Liver (tissue), 9 donors: ENCODE data around the gene SNRPD2. TPM values are rescaled to one million over a fixed set of nuclear protein-coding genes. Genes with fewer than 3 reads are reported as not detected.

Experiments used
- DNase-seq: peaks from one replicate; pipeline ENCODE4 v3.0.0-alpha.2; 2017; ENCODE audit warnings: low spot score
- H3K27ac ChIP-seq, 2 donors: one replicate each; pipeline ENCODE4 v1.7.0; 2013; ENCODE audit warnings: inconsistent platforms in 2 of 2, low read length in 2 of 2, control low read depth in 1 of 2, low read depth in 1 of 2, mild to moderate bottlenecking in 1 of 2
- H3K27me3 ChIP-seq, 4 donors: one replicate each; pipeline versions ENCODE4 v1.6.1 to v1.7.0; 2013; ENCODE audit warnings: low read length in 3 of 4, inconsistent platforms in 1 of 4, mild to moderate bottlenecking in 1 of 4, moderate library complexity in 1 of 4; ENCODE audit not compliant: control insufficient read depth in 4 of 4, insufficient read depth in 4 of 4
- H3K36me3 ChIP-seq, 4 donors: one replicate each; pipeline versions ENCODE4 v1.6.1 to v1.7.0; 2013; ENCODE audit warnings: low read length in 3 of 4, mild to moderate bottlenecking in 3 of 4, low read depth in 1 of 4, moderate library complexity in 1 of 4; ENCODE audit not compliant: control insufficient read depth in 4 of 4, insufficient read depth in 3 of 4
- H3K4me1 ChIP-seq, 4 donors: one replicate each; pipeline versions ENCODE4 v1.6.1 to v1.7.0; 2013; ENCODE audit warnings: low read length in 3 of 4, mild to moderate bottlenecking in 3 of 4, moderate library complexity in 1 of 4; ENCODE audit not compliant: control insufficient read depth in 4 of 4, insufficient read depth in 4 of 4
- H3K4me3 ChIP-seq, 3 donors: one replicate each; pipeline versions ENCODE4 v1.6.1 to v1.7.0; 2013; ENCODE audit warnings: low read length in 3 of 3, control low read depth in 1 of 3, low read depth in 1 of 3, mild to moderate bottlenecking in 1 of 3
- H3K9ac ChIP-seq, 2 donors: one replicate each; pipeline ENCODE4 v1.7.0; 2013; ENCODE audit warnings: low read length in 2 of 2, mild to moderate bottlenecking in 2 of 2, moderate library complexity in 2 of 2, control low read depth in 1 of 2, low read depth in 1 of 2
- H3K9me3 ChIP-seq, 4 donors: one replicate each; pipeline versions ENCODE4 v1.6.1 to v1.7.0; 2013; ENCODE audit warnings: low read length in 3 of 4; ENCODE audit not compliant: control insufficient read depth in 4 of 4
- ATF3 ChIP-seq: IDR thresholded peaks from 2 replicates; pipeline ENCODE4 v1.6.1; 2016; ENCODE audit warnings: antibody characterized with exemption
- CTCF ChIP-seq: fragments of 150-350 bp; IDR thresholded peaks from 2 replicates; pipeline ENCODE4 v1.5.1; 2017; ENCODE audit warnings: improper control_type of control experiment, low read depth, low read length; ENCODE audit not compliant: missing input control
- EGR1 ChIP-seq, 2 donors: IDR thresholded peaks; 2 replicates each; pipeline ENCODE4 v1.6.1; 2016 to 2018; ENCODE audit warnings: antibody characterized with exemption in 2 of 2, low read depth in 2 of 2
- FOXA1 ChIP-seq: IDR thresholded peaks from 2 replicates; pipeline ENCODE4 v1.6.1; 2016; ENCODE audit warnings: antibody characterized with exemption
- FOXA2 ChIP-seq: IDR thresholded peaks from 2 replicates; pipeline ENCODE4 v1.6.1; 2016; ENCODE audit warnings: antibody characterized with exemption
- GABPA ChIP-seq, 2 donors: IDR thresholded peaks in 1 of 2; conservative IDR thresholded peaks in 1 of 2; 2 replicates each; pipeline ENCODE4 v1.6.1; 2016; ENCODE audit warnings: antibody characterized with exemption in 2 of 2, mild to moderate bottlenecking in 1 of 2, moderate library complexity in 1 of 2
- HNF4A ChIP-seq, 2 donors: conservative IDR thresholded peaks; 2 replicates each; pipeline ENCODE4 v1.6.1; 2016; ENCODE audit warnings: antibody characterized with exemption in 2 of 2, mild to moderate bottlenecking in 2 of 2
- HNF4G ChIP-seq: IDR thresholded peaks from 2 replicates; pipeline ENCODE4 v1.6.1; 2016; ENCODE audit warnings: antibody characterized with exemption
- MAX ChIP-seq: IDR thresholded peaks from 2 replicates; pipeline ENCODE4 v1.6.1; 2016; ENCODE audit warnings: antibody characterized with exemption
- NR2F2 ChIP-seq: IDR thresholded peaks from 2 replicates; pipeline ENCODE4 v1.6.1; 2016; ENCODE audit warnings: antibody characterized with exemption
- RAD21 ChIP-seq, 2 donors: IDR thresholded peaks; 2 replicates each; pipeline ENCODE4 v1.6.1; 2016; ENCODE audit warnings: antibody characterized with exemption in 2 of 2, mild to moderate bottlenecking in 2 of 2
- REST ChIP-seq: IDR thresholded peaks from 2 replicates; pipeline ENCODE4 v1.6.1; 2016; ENCODE audit warnings: antibody characterized with exemption, mild to moderate bottlenecking
- RXRA ChIP-seq, 2 donors: IDR thresholded peaks; 2 replicates each; pipeline ENCODE4 v1.6.1; 2017 to 2018; ENCODE audit warnings: antibody characterized with exemption in 2 of 2, mild to moderate bottlenecking in 1 of 2
- SP1 ChIP-seq: IDR thresholded peaks from 2 replicates; pipeline ENCODE4 v1.6.1; 2018; ENCODE audit warnings: antibody characterized with exemption, mild to moderate bottlenecking
- TAF1 ChIP-seq: conservative IDR thresholded peaks from 2 replicates; pipeline ENCODE4 v1.6.1; 2016; ENCODE audit warnings: antibody characterized with exemption, mild to moderate bottlenecking
- YY1 ChIP-seq: IDR thresholded peaks from 2 replicates; pipeline ENCODE4 v1.6.1; 2016; ENCODE audit warnings: antibody characterized with exemption, mild to moderate bottlenecking
- ZBTB33 ChIP-seq: IDR thresholded peaks from 2 replicates; pipeline ENCODE4 v1.6.1; 2016; ENCODE audit warnings: antibody characterized with exemption
- WGBS: extraction: QIAGEN DNeasy Blood & Tissue Kit; methylation state at CpG from one replicate; pipeline ENCODE4 v1.1.7; 2013; 5-methylcytosine and 5-hydroxymethylcytosine counted together
- polyA plus RNA-seq, 2 donors: library from polyadenylated mRNA; stranded (reverse) in 1 of 2; unstranded in 1 of 2; fragments of 200-250 nt in 1 of 2; fragments of >200 nt in 1 of 2; fragmentation: Nextera tagmentation in 1 of 2; extraction: Ambion mirVana in 1 of 2; gene quantifications; one replicate each; pipeline versions ENCODE4 v1.2.1 to v1.2.3, GENCODE V29; 2013 to 2015
- total RNA-seq, 2 donors: library from RNA; depleted of rRNA; stranded (reverse); fragments of >200 nt; gene quantifications; one replicate each; pipeline ENCODE4 v1.2.3, GENCODE V29; 2014
- donor health status: healthy.
- donor health status: healthy.
- donor health status: healthy.
- donor health status: healthy.
- donor health status: healthy.

Gene SNRPD2
- total and polyA plus RNA-seq, 4 donors = 38.6 to 175 (median 90.5) TPM

GRCh38 chr19:45674946-45675345, 16.8 kb downstream of the SNRPD2 start:
- TF ChIP-seq NR2F2 = no peak
- no peak for TF ChIP-seq CTCF
- no peak for TF ChIP-seq ATF3
- TF ChIP-seq HNF4A (conservative IDR thresholded peaks at IDR 0.05) = no peak
- no peak for TF ChIP-seq SP1
- TF ChIP-seq FOXA1 = no peak
- no peak for TF ChIP-seq TAF1
- TF ChIP-seq MAX = no peak
- no peak for TF ChIP-seq EGR1 (IDR thresholded peaks at IDR 0.05; ENCODE audit: low read depth in 2 of 2)
- TF ChIP-seq HNF4G = no peak
- no peak for TF ChIP-seq REST
- no peak for TF ChIP-seq GABPA (IDR thresholded peaks at IDR 0.05 in 1 of 2, conservative IDR thresholded peaks at IDR 0.05 in 1 of 2)
- TF ChIP-seq RAD21 (IDR thresholded peaks at IDR 0.05) = no peak
- no peak for TF ChIP-seq RXRA (IDR thresholded peaks at IDR 0.05)
- TF ChIP-seq FOXA2 = no peak
- no peak overlapping the region for H3K4me3 ChIP-seq
- no peak for DNase-seq
- no peaks in the 10 kb centered on the region for H3K36me3 ChIP-seq
- H3K27ac ChIP-seq = no peak overlapping the region
- no peaks in the 10 kb centered on the region for H3K9me3 ChIP-seq
- peaks cover 4 to 10% (median 7%) of the 10 kb centered on the region in 4 donors for H3K4me1 ChIP-seq
- 82% methylated on average over 7 of the region's 7 CpGs for WGBS
- H3K27me3 ChIP-seq = peaks cover 0 to 6% (median 5%) of the 10 kb centered on the region in 4 donors
- no peak overlapping the region for H3K9ac ChIP-seq

GRCh38 chr19:45670670-45671453, 20.9 kb downstream of the SNRPD2 start:
- 14% methylated on average over 42 of the region's 42 CpGs for WGBS
- Histone ChIP-seq H3K27ac (no peak overlapping the region), H3K36me3 (no peaks in the 10 kb centered on the region), H3K9ac (no peak overlapping the region), H3K9me3 (no peaks in the 10 kb centered on the region), H3K4me3 (no peak overlapping the region), H3K27me3 (peaks cover 0 to 8% (median 2%) of the 10 kb centered on the region in 4 donors), H3K4me1 (peaks cover 0 to 14% (median 4%) of the 10 kb centered on the region in 4 donors)
- DNase-seq = peak; percentile 79
- TF ChIP-seq YY1 = no peak
- TF ChIP-seq SP1 = no peak
- TF ChIP-seq ATF3 = no peak
- TF ChIP-seq NR2F2 = no peak
- no peak for TF ChIP-seq ZBTB33
- no peak for TF ChIP-seq TAF1
- TF ChIP-seq HNF4A (conservative IDR thresholded peaks at IDR 0.05) = no peak
- no peak for TF ChIP-seq FOXA1
- no peak for TF ChIP-seq EGR1 (IDR thresholded peaks at IDR 0.05; ENCODE audit: low read depth in 2 of 2)
- TF ChIP-seq REST = no peak
- no peak for TF ChIP-seq RAD21 (IDR thresholded peaks at IDR 0.05)
- TF ChIP-seq MAX = no peak
